Stimulated activated effector memory CD8-positive, alpha-beta T cell treated with anti-CD3 and anti-CD28 coated beads, Interleukin-12 subunit alpha, Interleukin-12 subunit beta, amount 100 ng/mL, for 72 hours (primary cell): Measurements from ENCODE around the gene NCR1.
"Not testable (repeated sequence)": the region's sequence is repeated elsewhere in the genome, so short reads cannot be mapped to it uniquely, and the experiment has no call there.

Source experiments
- ATAC-seq: fragments of 150-1000 bp; cut with Tn5 transposase; 2 replicates; pipeline ENCODE4 v1.10.0; 2021
- DNase-seq, 2 donors: peaks; one replicate each; pipeline ENCODE4 v3.0.0; 2021 to 2022; ENCODE audit warnings: low spot score in 2 of 2
- H3K27ac Mint-ChIP-seq: one replicate; pipeline ENCODE4 v1.8.0; 2022; ENCODE audit warnings: mild to moderate bottlenecking, mixed read lengths
- H3K36me3 Mint-ChIP-seq: one replicate; pipeline ENCODE4 v1.8.0; 2022; ENCODE audit warnings: mild to moderate bottlenecking, mixed read lengths
- H3K4me1 Mint-ChIP-seq: one replicate; pipeline ENCODE4 v1.8.0; 2022; ENCODE audit warnings: mixed read lengths
- H3K4me3 Mint-ChIP-seq: one replicate; pipeline ENCODE4 v1.8.0; 2022; ENCODE audit warnings: mild to moderate bottlenecking, mixed read lengths
- H3K9me3 Mint-ChIP-seq: one replicate; pipeline ENCODE4 v1.8.0; 2022; ENCODE audit warnings: mixed read lengths

Gene NCR1

DNA sequence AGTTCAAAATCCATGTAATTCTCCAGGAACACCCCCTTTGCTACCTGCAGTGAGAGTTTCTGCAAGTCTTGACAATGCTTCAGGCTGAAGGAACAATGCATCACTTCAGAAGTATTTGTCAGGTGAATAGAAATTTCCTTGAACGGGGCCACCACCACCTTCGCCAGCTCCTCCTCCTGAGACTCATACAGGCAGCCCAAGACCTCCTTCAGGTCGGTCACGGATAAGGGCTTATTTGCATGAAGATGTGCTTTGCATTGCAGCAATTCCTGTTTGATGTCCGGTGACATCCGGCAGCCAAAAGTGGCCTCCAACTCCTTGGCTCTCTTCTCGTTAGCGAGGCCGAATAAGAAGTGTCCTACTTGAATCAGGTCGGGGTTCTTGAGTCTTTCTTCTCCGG is 33.0 kb downstream of the NCR1 start:
- Mint-ChIP-seq H3K9me3 (no peaks in the 10 kb centered on the region), H3K4me3 (no peak overlapping the region), H3K36me3 (no peaks in the 10 kb centered on the region), H3K27ac (no peak overlapping the region), H3K4me1 (no peaks in the 10 kb centered on the region)
- DNase-seq, result no peak
- no peak for ATAC-seq

DNA sequence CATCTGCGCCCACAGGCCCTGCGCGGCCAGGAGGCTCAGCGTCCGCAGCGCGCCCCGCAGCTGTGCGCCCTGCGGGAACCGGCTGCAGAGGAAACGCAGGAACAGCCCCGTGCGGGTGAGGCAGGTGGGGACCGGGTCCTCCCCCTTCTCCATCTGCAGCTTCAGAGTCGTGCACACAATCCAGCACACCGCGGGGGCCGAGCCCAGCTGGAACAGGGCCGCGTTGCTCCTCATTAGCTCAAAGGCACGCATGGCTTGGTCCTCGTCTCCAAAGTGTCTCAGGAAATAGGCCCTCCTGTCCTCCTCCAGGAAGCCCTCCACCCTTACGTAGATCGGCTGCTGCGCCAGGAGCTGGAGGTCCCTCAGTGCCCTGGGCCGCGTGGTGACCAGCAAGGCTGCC is 33.6 kb downstream of the NCR1 start:
- not testable (repeated sequence) for ATAC-seq, H3K4me1 Mint-ChIP-seq, H3K9me3 Mint-ChIP-seq, H3K36me3 Mint-ChIP-seq, DNase-seq, H3K27ac Mint-ChIP-seq, H3K4me3 Mint-ChIP-seq

DNA sequence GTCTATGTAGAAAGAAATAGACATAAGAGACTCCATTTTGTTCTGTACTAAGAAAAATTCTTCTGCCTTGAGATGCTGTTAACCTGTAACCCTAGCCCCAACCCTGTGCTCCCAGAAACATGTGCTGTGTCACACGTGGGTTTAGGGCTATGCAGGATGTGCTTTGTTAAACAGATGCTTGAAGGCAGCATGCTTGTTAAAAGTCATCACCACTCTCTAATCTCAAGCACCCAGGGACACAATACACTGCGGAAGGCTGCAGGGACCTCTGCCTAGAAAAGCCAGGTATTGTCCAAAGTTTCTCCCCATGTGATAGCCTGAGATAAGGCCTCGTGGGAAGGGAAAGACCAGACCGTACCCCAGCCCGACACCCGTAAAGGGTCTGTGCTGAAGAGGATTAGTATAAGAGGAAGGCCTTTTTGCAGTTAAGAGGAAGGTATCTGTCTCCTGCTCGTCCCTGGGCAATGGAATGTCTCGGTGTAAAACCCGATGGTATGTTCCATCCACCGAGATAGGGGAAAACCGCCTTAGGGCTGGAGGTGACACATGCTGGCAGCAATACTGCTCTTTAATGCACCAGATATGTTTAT is 37.9 kb downstream of the NCR1 start:
- H3K4me3 Mint-ChIP-seq, ATAC-seq, H3K27ac Mint-ChIP-seq, H3K4me1 Mint-ChIP-seq, H3K9me3 Mint-ChIP-seq, H3K36me3 Mint-ChIP-seq, DNase-seq: not testable (repeated sequence)

DNA sequence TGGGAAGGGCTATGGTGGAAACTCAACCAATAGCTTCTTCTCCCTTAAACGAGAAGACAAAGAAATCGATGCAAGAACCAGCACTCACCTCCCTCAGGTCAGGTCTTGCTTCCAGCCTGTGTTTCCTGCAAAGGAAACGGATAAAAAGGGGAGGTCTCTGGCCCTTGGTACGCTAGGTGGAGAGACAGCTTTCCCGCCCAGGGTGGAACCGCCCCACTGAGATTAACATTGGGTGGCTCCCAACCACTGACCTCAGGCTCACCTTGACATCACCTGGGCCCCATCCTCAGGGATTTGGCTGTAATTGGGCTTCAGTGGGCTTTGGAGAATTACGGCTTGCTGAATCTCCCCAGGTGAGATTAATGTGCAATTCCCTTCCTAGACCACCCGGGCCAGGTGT is 41.4 kb downstream of the NCR1 start, which contains the start of gene NLRP7:
NLRP7 (minus strand) TSS at position 150 of the 400 bp plus-strand sequence.
- no peaks in the 10 kb centered on the region for H3K36me3 Mint-ChIP-seq
- no peak within 1 kb of the TSS for H3K4me3 Mint-ChIP-seq
- no peaks in the 10 kb centered on the region for H3K9me3 Mint-ChIP-seq
- H3K27ac Mint-ChIP-seq, result no peak within 1 kb of the TSS
- ATAC-seq, result no peak
- no peaks in the 10 kb centered on the region for H3K4me1 Mint-ChIP-seq
- DNase-seq, result no peak

DNA sequence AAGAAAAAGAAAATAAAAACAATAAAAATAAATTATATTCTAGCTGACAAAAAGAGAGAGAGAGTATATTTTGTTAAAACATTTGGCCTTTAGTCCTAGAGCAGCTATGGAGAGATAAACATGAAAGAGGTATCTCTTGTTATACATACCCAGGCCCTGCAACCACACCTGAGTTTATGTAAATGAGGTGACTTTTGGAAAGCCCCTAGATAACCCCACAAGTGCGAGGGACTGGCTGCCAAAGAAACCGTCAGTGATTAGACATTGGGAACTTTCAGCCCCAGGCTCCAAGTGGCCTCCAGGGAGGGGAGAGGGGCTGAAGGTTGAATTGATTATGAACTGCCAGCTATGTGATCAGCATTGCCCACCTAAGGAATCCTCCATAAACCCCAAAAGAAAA is 43.5 kb downstream of the NCR1 start:
- no peaks in the 10 kb centered on the region for H3K4me1 Mint-ChIP-seq

DNA sequence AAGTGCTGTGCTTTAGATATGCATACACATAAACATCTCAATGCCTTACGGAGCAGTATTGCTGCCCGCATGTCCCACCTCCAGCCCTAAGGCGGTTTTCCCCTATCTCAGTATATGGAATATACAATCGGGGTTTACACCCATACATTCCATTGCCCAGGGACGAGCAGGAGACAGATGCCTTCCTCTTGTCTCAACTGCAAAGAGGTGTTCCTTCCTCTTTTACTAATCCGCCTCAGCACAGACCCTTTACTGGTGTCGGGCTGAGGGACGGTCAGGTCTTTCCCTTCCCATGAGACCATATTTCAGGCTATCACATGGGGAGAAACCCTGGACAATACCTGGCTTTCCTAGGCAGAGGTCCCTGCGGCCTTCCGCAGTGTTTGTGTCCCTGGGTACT is 44.6 kb downstream of the NCR1 start:
- ATAC-seq, DNase-seq, H3K36me3 Mint-ChIP-seq, H3K27ac Mint-ChIP-seq, H3K4me1 Mint-ChIP-seq, H3K9me3 Mint-ChIP-seq, H3K4me3 Mint-ChIP-seq: not testable (repeated sequence)

More for the DNA sequence above, 43.5 kb downstream of the NCR1 start:
- ATAC-seq (no peak), DNase-seq (no peak)
- H3K9me3 Mint-ChIP-seq, result no peaks in the 10 kb centered on the region
- H3K36me3 Mint-ChIP-seq, result no peaks in the 10 kb centered on the region
- H3K4me3 Mint-ChIP-seq, result no peak overlapping the region
- H3K27ac Mint-ChIP-seq, result no peak overlapping the region

DNA sequence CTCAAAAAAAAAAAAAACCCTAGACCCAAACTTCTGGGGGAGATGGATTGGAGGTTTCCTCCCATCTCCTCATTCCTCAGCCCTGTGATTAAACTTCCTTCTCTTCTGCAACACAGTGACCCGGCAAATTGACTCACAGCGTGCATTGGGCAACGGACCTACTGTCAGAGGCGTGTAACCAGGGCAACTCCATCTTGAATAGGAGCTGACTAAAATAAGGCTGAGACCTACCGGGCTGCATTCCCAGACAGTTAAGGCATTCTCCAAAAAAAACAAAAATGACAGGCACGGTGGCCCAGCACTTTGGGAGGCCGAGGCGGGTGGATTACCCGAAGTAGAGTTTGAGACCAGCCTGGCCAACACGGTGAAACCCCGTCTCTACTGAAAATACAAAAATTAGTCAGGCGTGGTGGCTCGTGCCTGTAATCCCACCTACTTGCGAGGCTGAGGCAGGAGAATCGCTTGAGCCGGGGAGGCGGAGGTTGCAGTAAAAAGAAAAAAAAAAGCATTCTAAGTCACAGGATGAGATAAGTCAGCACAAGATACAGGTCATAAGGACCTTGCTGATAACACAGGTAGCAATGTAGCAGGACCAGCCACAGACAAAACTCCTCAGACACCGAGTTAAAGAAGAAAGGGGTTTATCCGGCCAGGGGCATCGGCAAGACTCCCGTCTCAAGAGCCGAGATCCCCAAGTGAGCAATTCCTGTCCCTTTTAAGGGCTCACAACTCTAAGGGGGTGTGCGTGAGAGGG is 46.8 kb downstream of the NCR1 start:
- Mint-ChIP-seq H3K9me3 (no peaks in the 10 kb centered on the region), H3K4me1 (no peaks in the 10 kb centered on the region), H3K4me3 (no peak overlapping the region), H3K36me3 (no peaks in the 10 kb centered on the region), H3K27ac (no peak overlapping the region)
- no peak for DNase-seq
- no peak for ATAC-seq

DNA sequence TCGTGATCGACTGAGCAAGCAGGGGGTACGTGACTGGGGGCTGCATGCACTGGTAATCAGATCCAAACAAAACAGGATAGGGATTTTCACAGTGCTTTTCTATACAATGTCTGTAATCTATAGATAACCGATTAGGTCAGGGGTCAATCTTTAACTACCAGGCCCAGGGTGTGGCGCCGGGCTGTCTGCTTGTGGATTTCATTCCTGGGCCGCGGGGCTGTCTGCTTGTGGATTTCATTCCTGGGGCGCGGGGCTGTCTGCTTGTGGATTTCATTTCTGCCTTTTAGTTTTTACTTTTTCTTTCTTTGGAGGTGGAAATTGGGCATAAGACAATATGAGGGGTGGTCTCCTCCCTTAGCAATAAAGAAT is 47.4 kb downstream of the NCR1 start:
- DNase-seq, H3K4me3 Mint-ChIP-seq, H3K4me1 Mint-ChIP-seq, H3K9me3 Mint-ChIP-seq, ATAC-seq, H3K27ac Mint-ChIP-seq, H3K36me3 Mint-ChIP-seq: not testable (repeated sequence)

DNA sequence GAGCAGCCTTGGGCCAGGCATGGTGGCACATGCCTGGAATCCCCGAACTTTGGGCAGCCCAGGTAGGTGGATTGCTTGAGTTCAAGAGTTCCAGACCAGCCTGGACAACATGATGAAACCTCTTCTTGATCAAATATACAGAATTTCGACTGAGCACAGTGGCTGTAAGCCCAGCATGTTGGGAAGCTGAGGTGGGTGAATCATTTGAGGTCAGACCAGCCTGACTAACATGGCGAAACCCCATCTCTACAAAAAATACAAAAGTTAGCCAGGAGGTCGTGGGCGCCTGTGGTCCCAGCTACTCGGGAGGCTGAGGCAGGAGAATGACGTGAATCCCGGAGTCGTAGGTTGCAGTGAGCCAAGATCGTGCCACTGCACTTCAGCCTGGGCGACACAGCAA is 49.4 kb downstream of the NCR1 start:
- DNase-seq, result no peak
- no peaks in the 10 kb centered on the region for H3K9me3 Mint-ChIP-seq
- ATAC-seq, result no peak
- no peaks in the 10 kb centered on the region for H3K36me3 Mint-ChIP-seq
- H3K27ac Mint-ChIP-seq, result no peak overlapping the region
- no peak overlapping the region for H3K4me3 Mint-ChIP-seq
- peaks cover 6% of the 10 kb centered on the region for H3K4me1 Mint-ChIP-seq

DNA sequence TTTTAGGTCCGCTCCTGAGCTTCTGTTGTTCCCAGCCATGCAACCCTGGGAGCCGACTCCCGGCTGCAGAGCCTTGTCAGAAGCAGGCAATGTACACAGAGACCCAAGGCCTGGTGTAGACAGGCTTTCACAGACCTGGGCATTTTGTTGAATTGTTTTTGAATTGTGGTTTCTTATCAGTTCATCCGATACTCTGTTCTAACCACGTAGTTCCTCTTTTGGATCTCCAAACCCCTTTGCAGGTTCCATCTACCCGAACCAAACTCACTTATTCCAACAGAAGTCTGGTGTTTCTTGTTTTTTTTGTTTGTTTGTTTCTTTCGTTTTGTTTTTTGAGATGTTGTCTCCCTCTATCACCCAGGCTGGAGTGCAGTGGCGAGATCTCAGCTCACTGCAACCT is 53.9 kb downstream of the NCR1 start:
- Mint-ChIP-seq H3K4me3 (no peak overlapping the region), H3K36me3 (no peaks in the 10 kb centered on the region), H3K27ac (no peak overlapping the region), H3K9me3 (no peaks in the 10 kb centered on the region), H3K4me1 (peaks cover 6% of the 10 kb centered on the region)
- ATAC-seq (no peak), DNase-seq (no peak)
